GM13977 (cell line): ENCODE data around the gene TIPARP.
"Not testable (repeated sequence)": the region's sequence is repeated elsewhere in the genome, so short reads cannot be mapped to it uniquely, and the experiment has no call there.

Experiments used
- DNase-seq: peaks from one replicate; pipeline ENCODE4 v3.0.0; 2012; ENCODE audit warnings: low spot score
- in situ Hi-C: fragments of 300-500 bp; cut with MboI; formaldehyde crosslinking; loops from one replicate; pipeline ENCODE4 v1.12.0; 2022; ENCODE audit warnings: low sequenced_read_pairs, low pct_unique_long_range_greater_than_20kb, mixed read lengths, inconsistent platforms; ENCODE audit not compliant: unreplicated experiment
- TF ChIP-seq, protein P1 (sequence below): IDR thresholded peaks from 2 replicates; pipeline ENCODE4 v1.5.1; 2012; ENCODE audit warnings: mild to moderate bottlenecking, control low read depth; ENCODE audit not compliant: insufficient read depth; ENCODE audit errors: extremely low read depth, missing control alignments

TIPARP gene

GRCh38 chr3:156732715-156733421 is 58.5 kb downstream of the TIPARP start:
- no peak for DNase-seq
- in situ Hi-C loops = no loop called here
- TF ChIP-seq, protein P1, sequence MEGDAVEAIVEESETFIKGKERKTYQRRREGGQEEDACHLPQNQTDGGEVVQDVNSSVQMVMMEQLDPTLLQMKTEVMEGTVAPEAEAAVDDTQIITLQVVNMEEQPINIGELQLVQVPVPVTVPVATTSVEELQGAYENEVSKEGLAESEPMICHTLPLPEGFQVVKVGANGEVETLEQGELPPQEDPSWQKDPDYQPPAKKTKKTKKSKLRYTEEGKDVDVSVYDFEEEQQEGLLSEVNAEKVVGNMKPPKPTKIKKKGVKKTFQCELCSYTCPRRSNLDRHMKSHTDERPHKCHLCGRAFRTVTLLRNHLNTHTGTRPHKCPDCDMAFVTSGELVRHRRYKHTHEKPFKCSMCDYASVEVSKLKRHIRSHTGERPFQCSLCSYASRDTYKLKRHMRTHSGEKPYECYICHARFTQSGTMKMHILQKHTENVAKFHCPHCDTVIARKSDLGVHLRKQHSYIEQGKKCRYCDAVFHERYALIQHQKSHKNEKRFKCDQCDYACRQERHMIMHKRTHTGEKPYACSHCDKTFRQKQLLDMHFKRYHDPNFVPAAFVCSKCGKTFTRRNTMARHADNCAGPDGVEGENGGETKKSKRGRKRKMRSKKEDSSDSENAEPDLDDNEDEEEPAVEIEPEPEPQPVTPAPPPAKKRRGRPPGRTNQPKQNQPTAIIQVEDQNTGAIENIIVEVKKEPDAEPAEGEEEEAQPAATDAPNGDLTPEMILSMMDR = no peak

DNA sequence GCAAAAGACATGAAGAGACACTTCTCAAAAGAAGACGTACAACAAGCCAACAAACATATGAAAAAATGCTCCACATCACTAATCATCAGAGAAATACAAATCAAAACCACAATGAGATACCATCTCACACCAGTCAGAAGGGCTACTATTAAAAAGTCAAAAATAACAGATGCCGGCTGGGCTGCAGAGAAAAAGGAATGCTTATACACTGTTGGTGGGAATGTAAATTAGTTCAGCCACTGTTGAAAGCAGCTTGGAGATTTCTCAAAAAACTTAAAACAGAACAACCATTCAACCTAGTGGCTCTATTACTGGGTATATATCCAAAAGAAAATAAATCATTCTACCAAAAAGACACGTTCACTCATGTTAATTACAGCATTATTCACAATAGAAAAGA is 60.3 kb downstream of the TIPARP start:
- DNase-seq, in situ Hi-C loops: not testable (repeated sequence)

DNA sequence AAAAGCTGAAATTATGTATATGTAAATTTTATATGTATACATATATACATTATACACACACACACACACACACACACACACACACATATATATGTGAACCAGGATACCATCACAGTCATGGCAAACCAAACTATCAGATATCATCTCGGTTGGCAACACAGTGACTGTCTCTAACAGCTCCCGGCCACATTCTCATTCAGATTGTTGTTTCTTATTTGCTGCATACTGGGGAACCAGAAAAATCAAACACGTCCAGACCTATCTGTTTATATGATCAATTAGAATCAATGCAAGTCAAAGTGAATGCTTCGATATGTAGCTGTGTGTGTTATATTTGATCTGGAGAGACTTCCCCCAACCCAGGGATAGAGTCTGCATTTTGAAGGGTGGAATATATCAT is 61.1 kb downstream of the TIPARP start:
- TF ChIP-seq, protein P1 = no peak
- DNase-seq = no peak
- in situ Hi-C loops = no loop called here

DNA sequence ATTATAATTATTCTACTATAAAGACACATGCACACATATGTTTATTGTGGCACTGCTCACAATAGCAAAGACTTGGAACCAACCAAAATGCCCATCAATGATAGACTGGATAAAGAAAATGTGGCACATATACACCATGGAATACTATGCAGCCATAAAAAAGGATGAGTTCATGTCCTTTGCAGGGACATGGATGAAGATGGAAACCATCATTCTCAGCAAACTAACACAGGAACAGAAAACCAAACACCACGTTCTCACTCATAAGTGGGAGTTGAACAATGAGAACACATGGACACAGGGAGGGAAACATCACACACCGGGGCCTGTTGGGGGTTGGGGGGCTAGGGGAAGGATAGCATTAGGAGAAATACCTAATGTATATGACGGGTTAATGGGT is 62.7 kb downstream of the TIPARP start:
- DNase-seq, in situ Hi-C loops: not testable (repeated sequence)

DNA sequence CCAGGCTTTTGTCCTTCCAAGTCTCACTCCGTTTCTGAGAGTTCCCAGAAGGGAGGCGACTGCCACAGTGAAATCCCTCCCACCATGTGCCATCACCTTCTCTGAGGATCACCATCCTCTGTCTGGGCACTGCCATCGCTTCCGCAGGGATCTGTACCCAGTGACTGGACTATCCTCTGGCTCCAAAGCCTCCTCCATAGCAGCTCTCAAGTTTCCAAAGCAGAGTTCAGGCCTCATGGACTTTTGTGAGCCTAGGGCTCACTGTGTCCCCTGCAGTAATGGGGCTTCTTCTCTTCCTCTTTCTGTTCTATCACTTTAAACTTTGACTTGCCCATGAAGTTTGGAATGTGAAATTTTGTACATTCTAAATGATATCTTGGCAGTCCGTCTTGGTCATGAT is 63.9 kb downstream of the TIPARP start:
- DNase-seq = no peak
- TF ChIP-seq, protein P1 = no peak
- in situ Hi-C loops = no loop called here

DNA sequence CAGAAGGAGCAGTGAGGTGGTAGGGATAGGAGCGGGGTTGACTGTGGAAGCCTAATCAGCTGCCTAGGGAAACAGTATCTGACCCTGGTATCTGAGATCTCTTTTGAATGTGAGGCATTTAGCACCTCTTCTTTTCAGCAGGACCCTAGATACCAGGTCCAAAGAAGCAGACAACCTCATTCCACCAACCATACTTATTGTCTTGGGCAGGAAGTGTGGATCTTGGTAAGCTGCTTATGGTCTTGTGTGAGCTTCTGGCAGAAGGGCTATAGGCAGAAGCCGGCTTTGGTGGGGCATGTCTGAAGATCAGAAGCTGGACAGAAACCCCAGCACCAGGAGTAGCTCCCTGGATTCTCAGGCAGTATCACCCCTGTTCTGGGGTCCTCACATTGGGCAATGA is 65.6 kb downstream of the TIPARP start:
- TF ChIP-seq, protein P1 = no peak
- in situ Hi-C loops = no loop called here
- no peak for DNase-seq

GRCh38 chr3:156740581-156740980 is 66.2 kb downstream of the TIPARP start:
- DNase-seq, in situ Hi-C loops: not testable (repeated sequence)

DNA sequence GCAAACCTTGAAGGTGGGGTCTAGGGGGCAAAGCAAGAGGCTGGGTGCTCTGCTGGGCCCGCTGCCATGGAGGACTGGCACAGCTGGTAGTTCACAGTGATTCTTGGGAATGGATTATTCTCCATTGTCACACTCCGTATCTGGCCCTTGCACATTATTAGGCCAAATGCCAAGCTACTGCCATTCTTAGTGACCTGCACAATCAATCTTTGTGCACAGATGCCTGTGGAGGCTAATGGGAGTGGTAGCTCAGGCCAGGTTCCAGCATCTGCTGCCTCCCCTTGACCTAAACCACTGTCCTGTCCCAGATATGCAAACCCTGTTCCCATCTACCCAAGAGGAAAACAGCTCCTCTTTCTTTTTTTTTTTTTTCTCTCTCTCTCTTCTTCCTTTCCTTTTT is 67.5 kb downstream of the TIPARP start:
- in situ Hi-C loops = no loop called here
- no peak for DNase-seq
- TF ChIP-seq, protein P1 = no peak
